ENCODE measurements around the gene TIMELESS. TPM values are rescaled to one million over a fixed set of nuclear protein-coding genes. Genes with fewer than 3 reads are reported as not detected.
"Not testable (repeated sequence)": the region's sequence is repeated elsewhere in the genome, so short reads cannot be mapped to it uniquely, and the experiment has no call there.

Gene TIMELESS
- total RNA-seq, 1 donor from 2014 or later = 10.9 TPM

GRCh38 chr12:56408799-56409417 lies 40.3 kb downstream of the TIMELESS start:
- DNase-seq = no peak

- DNase-seq = not testable (repeated sequence)
These were observed 45.0 kb downstream of the TIMELESS start for GRCh38 chr12:56404227-56404626.

DNA sequence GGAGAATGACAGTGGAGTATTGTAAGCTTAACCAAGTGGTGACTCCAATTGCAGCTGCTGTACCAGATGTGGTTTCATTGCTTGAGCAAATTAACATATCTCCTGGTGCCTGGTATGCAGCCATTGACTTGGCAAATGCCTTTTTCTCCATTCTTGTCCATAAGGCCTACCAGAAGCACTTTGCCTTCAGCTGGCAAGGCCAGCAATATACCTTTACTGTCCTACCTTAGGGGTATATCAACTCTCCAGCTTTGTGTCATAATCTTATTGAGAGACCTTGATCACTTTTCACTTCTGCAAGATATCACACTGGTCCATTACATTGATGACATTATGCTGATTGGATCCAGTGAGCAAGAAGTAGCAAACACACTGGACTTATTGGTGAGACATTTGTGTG lies 47.6 kb downstream of the TIMELESS start:
- not testable (repeated sequence) for DNase-seq

GRCh38 chr12:56401125-56401524 lies 48.1 kb downstream of the TIMELESS start:
- not testable (repeated sequence) for DNase-seq

- not testable (repeated sequence) for DNase-seq
These were observed 49.8 kb downstream of the TIMELESS start for GRCh38 chr12:56399466-56399865.

DNA sequence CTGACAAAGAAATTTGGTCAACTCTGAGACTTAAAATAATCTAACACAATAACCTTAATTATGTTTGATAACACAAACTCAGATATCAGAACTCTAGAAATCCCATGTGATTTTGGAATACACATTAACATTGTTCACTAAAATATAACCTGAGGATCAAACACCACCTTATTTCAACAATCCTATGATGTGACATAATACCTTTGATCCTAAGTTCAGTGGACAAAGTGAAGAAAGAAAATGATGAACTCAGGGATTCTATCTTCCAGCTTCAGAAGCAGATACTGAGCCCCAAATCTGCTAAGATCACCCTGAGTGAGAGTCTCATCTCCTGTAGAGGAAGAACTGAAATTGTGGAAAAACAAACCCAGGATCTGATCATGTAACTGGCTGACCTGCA lies 50.9 kb downstream of the TIMELESS start:
- no peak for DNase-seq

- no peak for DNase-seq
These were observed 56.9 kb downstream of the TIMELESS start for GRCh38 chr12:56392331-56392730.

GRCh38 chr12:56391721-56392120 lies 57.5 kb downstream of the TIMELESS start:
- no peak for DNase-seq

GRCh38 chr12:56389412-56389811 lies 59.8 kb downstream of the TIMELESS start:
- no peak for DNase-seq

- DNase-seq = no peak
These were observed 62.0 kb downstream of the TIMELESS start for GRCh38 chr12:56387152-56387736.

DNA sequence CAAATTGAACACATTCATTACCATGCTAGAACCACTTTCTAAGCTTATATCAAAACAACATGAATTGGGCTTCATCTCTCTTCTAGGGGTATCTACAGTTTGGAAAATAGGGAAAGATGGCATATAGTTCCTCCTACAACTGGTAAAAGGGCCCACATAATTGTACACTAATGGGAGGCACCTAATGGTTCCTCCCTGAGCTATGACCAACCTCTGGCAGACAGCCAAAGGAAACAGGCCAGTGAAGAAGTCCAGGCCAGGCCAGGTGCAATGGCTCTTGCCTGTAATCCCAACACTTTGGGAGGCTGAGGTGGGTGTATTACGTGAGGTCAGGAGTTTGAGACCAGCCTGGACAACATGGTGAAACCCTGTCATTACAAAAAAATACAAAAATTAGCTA lies 63.4 kb downstream of the TIMELESS start:
- no peak for DNase-seq

- no peak for DNase-seq
These were observed 66.6 kb downstream of the TIMELESS start for GRCh38 chr12:56382611-56383010.

DNA sequence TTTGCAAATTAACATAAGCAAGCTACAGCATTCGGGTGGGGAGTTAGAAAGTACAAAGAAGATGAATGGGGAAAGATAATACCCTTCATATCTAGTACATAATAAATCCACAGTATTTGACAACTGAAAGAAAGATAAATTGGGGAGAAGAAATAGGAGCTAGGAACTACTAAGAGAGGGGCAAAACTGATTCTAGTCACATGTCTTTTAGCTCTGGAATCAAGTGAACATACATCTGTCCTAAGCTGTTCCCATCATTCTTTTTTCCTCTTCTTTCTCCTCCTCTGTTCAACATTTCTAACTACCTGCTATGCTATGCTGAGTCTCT lies 71.3 kb downstream of the TIMELESS start:
- no peak for DNase-seq

DNA sequence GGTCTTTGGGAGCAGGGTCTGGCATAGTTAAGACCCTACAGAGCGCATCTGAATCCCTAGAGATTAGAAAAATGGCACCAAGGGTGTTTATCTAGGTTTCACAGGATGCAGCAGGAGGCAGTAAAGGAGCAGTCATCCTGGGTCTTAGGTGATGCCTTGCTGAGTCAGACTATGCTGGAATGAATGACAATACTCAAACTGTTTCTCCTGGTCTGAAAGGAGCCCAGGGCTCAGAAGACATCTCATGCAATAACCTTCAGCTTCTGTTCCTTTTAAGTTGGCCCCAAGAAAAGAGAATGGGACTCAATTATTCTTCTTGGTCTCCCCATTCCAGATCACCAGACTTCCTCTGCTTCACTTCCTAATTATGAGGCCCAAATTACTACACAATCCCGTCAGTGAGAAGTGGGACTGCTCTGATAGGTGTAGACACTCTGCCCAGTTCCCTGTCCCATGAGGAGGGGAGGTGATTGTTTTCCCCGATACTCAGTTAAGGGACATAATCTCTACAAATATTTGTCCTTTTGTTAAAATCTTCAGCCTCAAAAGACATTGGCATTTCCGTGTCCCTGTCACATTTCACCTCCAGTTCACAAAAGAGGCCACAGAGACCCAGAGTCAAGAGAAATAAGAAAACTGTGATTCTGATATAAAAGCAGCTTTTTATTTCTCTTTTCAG lies 71.8 kb downstream of the TIMELESS start:
- no peak for DNase-seq

GRCh38 chr12:56375598-56376434 lies 73.4 kb downstream of the TIMELESS start:
- DNase-seq = no peak

DNA sequence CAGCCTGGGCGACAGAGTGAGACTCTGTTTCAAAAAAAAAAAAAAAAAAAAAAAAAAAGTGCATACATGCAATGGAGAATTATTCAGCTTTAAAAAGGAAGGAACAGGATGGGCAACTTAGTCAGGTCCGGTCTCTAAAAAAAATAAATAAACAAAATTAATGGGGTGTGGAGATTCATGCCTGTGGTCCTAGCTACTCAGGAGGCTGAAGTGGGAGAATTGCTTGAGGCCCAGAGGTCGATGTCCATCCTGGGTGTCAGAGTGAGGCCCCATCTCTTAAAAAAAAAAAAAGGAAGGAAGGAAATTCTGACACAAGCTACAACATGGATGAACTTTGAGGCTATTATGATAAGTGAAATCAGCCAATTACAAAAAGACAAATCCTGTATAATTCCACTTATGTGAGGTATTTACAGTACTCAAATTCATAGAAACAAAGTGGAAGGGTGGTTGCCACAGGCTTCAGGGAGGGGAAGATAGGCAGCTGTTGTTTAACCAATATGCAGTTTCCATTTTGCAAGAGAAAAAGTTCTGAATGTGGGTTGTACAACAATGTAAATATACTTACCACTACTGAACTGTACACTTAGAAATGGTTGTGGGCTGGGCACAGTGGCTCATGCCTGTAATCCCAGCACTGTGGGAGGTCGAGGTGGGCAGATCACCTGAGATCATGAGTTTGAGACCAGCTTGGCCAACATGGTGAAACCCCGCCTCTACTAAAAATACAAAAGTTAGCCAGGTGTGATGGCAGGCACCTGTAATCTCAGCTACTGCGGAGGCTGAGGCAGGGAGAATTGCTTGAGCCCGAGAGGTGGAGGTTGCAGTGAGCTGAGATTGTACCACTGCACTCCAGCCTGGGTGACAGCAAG lies 74.3 kb downstream of the TIMELESS start:
- no peak for DNase-seq

DNA sequence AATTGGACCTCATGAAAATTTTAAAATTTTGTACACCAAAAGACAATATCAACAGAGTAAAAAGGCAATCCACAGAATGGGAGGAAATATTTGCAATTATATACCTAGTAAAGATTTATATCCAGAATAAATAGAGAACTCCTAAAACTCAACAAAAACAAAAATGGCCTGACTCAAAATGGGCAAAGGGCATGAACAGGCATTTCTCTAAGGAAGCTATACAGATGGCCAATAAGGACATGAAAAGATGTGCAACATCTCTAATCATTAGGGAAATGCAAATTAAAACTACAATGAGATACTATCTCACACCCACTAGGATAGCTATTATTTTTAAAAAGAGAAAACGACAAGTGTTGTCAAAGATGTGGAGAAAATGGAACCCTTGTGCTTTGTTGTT lies 75.7 kb downstream of the TIMELESS start:
- DNase-seq = no peak

DNA sequence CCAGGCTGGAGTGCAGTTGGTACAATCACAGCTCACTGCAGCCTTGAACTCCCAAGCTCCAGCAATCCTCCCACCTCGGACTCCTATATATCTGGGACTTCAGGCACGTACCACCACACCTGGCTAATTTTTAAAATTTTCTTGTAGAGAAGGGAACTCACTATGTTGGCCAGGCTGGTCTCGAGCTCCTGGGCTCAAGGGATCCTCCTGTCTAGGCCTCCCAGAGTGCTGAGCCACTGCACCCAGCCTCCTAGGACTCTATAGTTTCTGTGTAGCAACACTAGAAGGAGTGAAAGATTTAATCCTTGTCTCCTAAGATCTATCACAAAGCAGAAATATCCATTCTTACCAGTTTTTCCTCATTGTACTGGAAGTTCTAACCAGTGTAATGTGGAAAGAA lies 82.3 kb downstream of the TIMELESS start:
- DNase-seq = no peak

All from occipital lobe (tissue), 2 donors.